Posterior vena cava (tissue), 2 donors: ENCODE results near the gene ADAP2. TPM values are rescaled to one million over a fixed set of nuclear protein-coding genes. Genes with fewer than 3 reads are reported as not detected.
"Not testable (repeated sequence)": the region's sequence is repeated elsewhere in the genome, so short reads cannot be mapped to it uniquely, and the experiment has no call there.

Experiments used
- DNase-seq: peaks from one replicate; pipeline ENCODE4 v3.0.0-alpha.2; 2020; ENCODE audit warnings: low spot score
- intact Hi-C, 2 donors: fragments of 100-400 bp; cut with DNase I; formaldehyde crosslinking; loops; one replicate each; pipeline versions ENCODE4 v1.14.1 to v1.14.2; 2022 to 2023
- total RNA-seq, 2 donors: library from RNA; stranded (reverse); fragmentation: NEBNext Ultra II Directional; extraction: Animal tissue kit (Norgen Biotek cat#: 25700); gene quantifications; one replicate each; pipeline ENCODE4 v1.2.1, GENCODE V29; 2021
- donor health status: DM: yes; HTN: yes; CAD: no.
- donor health status: DM: yes; HTN: yes; CAD: no.

ADAP2 gene
- total RNA-seq, 2 donors from 2014 or later = 18.8 to 28.1 TPM

DNA sequence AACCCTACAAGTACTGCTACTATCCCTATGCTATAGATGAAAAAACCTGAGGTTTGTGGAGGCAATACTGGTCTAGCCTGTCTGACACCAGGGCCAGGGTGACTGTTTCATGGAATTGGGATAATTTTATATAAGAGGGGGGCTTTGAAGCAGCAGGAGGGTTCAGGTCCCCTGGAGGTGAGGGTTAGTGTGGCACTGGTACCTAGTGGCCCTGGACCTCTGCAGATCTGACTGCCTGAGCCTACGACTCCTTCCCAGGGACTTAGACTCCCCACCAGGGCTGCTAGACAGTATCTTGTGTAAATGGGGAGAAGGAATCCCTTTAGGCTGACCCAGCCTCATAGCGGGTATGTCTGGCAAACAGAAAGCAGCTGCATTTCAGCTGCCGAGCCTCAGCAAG is 6.8 kb downstream of the ADAP2 start:
- intact Hi-C loops = no loop called here
- DNase-seq = no peak

DNA sequence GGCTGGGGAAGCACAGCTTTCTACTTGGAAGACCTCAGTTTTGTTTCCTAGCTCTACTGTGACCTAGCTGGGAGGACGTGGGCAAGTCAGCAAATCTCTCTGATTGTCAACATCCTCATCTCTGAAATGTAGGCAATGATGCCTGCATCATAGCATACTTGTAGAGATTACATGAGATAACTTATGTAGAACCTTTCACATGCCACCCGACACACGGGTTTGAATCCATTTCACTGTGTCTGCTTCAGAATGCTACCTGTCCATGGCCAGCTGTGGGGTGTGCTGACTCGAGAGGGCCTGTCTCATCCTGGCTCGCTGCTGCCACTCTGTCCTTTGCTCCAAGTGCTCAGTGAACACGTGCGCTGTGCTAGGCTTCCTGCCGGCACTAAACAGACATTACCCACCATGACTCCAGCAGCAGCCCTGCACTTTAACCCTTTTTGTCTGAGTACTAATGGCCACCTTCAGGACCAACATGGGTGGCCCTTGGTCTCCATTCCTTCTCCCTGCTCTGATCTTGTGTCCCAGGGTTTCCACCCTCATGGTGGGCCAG is 7.4 kb downstream of the ADAP2 start:
- intact Hi-C loops = no loop called here
- DNase-seq = no peak

DNA sequence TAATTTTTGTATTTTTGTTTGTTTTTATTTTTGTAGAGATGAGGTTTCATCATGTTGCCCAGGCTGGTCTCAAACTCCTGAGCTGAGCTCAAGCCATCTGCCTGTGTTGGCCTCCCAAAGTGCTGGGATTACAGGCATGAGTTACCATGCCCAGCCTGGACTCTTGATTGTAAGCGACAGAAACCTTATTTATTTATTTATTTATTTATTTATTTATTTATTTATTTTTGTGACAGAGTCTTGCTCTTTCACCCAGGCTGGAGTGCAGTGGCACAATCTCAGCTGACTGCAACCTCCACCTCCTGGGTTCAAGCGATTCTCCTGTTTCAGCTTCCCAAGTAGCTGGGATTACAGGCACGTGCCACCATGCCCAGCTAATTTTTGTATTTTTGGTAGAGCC is 8.1 kb downstream of the ADAP2 start:
- DNase-seq, intact Hi-C loops: not testable (repeated sequence)

DNA sequence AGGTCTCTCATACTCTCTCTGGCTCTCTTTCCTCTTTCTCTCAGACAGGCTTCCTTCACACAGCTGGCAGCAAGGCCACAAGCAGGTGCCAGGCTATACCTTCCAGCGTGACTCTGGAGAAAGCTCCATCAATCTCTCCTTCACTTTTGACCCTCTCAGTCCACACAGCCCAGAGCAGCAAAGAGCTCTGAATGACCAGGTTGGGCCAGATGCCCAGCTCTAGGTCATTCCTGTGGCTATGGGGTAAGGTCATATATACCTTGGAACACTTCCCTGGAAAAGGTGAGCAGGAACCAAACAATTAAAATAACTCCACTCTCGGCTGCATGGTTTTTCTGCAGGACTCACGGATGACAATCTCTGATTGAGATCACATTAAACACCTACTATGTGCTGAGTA is 8.8 kb downstream of the ADAP2 start:
- intact Hi-C loops = no loop called here
- DNase-seq = peak; percentile 49

DNA sequence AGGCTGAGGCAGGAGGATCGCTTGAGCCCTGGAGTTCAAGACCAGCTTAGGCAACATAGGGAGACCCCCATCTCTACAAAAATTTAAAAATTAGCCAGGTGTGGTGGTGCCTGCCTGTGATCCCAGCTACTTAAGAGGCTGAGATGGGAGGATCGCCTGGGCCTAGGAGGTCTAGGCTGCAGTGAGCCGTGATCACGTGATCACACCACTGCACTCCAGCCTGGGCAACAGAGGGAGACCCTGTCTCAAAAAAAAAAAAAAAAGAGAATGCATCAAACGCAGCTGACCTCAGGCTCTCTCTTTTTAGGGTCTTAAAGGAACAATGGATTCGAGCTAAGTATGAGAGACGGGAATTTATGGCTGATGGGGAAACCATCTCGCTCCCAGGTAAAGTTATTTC is 9.8 kb downstream of the ADAP2 start:
- peak; percentile 37 for DNase-seq
- intact Hi-C loops = not testable (repeated sequence)

DNA sequence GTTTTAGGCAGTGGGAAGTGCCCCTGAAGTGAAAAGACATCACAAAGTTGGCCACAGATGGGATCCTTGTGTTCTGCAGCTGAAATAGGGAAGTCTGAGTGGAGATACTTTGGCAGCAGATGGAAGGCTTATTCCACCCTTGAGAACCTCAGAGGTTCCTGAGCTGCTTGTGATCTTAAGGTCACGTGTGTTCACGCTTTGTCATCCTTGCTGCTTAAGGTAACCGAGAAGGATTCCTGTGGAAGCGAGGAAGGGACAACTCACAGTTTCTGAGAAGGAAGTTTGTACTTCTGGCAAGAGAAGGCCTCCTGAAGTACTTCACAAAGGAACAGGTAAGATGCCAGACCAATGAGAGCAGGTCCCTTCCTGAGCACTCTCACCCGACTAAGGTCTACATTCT is 12.2 kb downstream of the ADAP2 start:
- intact Hi-C loops = no loop called here
- peak; percentile 0 for DNase-seq

DNA sequence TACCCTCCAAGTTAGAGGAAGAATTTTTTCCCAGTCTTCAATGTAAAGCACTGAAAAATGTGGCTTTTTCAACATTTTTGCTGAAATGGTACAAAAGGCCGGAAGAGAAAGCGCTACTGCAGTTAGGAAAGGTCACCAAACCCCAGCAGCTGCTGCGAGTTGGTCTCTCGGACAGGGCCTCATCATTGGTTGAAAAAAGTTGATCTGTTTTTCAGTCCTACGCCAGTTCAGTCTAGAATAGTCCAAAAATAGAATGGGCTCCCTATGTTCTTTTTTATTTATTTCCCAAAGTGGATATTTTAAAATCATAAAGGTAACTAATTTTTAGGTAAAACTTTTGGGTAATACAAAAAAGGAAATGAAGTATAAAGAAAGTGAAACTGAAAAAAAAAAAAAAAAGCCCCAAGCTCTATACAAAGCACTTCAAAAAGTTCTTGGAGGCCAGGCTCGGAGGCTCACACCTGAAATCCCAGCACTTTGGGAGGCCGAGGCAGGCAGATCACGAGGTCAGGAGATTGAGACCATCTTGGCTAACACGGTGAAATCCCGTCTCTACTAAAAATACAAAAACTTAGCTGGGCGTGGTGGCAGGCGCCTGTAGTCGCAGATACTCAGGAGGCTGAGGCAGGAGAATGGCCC is 17.4 kb downstream of the ADAP2 start:
- peak; percentile 15 for DNase-seq
- intact Hi-C loops = loop anchor here in 1 of 2 donors (1.0 kb wide), 1 partner anchor 36 kb away; no protein-coding TSS in a partner anchor

DNA sequence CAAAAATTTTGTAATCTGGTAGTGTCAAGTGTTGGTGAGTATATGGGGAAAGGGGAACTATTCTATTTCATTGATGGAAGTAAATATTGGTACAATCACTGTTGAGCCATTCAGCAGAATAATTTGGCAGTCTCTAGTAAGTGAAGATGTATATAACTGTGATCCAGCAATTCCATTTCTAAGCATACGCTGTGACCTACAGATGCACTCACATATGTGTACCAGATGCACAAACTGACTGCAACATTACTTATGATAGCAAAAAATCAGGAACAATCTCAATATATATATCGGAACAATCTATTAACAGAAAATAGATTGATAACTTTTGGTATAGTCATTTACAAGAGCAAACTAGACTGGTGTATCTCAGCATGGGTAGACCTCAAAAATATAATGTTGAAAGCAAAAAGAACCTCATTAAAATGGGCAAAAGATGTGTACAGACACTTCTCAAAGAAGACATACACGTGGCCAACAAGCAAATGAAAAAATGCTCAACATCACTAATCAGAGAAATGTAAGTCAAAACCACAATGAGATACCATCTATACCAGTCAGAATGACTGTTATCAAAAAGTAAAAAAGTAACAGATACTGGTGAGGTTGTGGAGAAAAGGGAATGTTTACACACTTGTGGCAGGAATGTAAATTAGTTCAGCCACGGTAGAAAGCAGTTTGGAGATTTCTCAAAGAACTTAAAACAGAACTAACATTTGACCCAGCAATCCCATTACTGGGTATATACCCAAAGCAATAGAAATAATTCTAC is 20.7 kb downstream of the ADAP2 start:
- DNase-seq = no peak
- intact Hi-C loops = no loop called here

DNA sequence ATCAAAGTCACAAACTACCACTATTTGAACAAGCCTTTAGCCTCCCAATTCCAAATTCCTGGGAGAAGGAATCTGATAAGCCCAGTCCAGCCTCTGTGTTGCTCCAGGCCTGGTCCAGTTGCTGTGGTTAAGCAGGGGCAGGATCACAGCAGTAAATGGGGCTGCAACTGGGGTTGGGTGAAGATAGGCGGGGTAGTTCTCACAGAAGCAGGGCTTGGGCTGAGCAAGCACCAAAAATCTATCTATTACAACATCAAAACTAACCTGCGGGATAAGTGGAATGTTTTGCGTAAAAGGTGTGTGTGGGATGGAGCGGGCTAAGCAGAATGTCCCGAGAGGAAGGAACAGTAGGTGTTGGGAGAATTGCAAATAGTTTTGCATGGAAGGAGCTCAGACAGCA is 26.1 kb downstream of the ADAP2 start:
- intact Hi-C loops = no loop called here
- DNase-seq = no peak

DNA sequence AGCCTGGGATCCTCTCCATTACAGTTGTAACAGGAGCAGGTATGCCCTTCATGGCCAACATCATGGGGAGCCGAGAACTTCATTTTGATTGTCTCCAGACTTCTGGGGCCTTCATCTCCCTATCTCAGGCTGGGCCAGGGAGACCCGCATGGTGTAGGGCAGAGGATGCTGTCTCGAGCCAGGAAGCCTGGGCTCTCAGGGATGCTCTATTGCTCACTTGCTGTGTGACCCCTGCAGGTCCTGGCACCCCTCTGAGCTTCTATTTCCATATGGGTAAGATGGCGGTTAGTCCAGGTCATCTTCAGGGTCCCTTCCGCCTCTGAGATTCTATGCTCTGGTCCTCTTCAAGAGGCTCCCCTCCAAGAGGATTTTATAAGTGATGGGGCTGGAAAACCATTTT is 28.4 kb downstream of the ADAP2 start:
- no peak for DNase-seq
- intact Hi-C loops = no loop called here

DNA sequence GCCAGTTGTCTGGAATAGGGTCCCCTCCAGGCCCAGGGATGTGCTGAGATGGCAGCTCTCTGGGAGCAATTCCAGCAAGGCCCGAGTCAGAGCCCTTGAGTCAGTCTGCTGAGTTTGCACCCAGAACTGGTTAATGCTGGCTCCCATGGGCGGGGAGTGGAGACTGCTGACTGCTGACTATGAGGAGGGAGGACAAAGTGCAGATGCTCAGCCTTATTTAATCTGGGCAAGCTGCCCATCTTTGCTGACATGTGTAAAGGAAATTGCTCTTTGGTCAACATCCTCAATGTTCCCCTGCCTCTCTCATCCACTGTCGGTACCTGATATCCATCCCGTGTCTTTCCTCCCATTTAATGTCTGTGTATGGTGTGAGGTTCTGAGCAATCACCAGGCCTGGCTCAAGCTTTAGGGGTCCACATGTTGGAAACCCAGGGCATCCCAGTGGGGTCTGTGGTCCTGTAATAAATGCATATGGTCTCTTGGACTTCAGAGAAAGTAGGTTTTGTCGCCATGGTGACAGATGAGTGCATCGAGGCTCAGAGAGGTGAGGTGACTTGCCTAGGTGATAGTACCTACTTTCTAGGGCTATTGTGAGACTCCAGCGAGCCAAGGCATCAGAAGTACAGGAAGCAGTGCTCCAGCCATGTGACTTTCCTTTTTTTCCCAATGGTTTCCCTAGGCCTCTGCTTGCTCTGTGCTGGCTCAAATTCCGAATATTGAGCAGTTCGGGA is 29.1 kb downstream of the ADAP2 start:
- DNase-seq = peak; percentile 89
- intact Hi-C loops = no loop called here

DNA sequence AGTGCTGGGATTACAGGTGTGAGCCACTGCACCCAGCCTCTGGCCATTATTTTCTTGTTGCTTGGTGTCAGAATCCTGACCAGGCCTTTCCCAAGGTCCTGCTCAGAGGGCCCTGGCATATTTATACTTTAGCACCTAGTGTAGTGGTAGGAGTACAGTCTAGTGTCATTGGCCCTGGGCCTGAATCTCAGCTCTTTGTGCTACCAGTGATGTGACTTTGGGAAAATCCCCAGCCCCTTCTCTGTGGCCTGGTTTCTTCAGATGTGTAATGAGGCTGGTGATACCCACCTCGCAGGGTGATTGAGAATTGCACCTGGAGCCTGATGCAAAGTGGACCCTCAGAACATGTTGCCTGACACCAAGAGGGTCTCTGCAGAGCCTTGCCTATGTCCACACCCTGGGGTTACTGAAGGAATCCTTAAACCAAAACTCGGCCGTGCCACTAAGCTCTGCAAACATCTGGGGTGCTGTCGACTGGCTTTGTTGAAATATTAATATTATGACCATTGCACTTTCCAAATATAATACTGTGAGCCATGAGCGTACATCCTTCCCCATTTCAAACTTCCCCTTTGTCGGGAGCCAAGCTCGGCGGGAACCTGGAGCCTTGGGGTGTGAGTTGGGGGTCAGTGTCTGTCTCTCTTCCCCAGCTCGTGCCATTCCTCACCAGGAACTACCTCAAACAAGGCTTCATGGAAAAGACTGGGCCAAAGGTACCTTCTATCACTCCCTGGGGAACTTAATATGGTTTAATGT is 31.1 kb downstream of the ADAP2 start:
- DNase-seq = peak; percentile 80
- intact Hi-C loops = no loop called here

DNA sequence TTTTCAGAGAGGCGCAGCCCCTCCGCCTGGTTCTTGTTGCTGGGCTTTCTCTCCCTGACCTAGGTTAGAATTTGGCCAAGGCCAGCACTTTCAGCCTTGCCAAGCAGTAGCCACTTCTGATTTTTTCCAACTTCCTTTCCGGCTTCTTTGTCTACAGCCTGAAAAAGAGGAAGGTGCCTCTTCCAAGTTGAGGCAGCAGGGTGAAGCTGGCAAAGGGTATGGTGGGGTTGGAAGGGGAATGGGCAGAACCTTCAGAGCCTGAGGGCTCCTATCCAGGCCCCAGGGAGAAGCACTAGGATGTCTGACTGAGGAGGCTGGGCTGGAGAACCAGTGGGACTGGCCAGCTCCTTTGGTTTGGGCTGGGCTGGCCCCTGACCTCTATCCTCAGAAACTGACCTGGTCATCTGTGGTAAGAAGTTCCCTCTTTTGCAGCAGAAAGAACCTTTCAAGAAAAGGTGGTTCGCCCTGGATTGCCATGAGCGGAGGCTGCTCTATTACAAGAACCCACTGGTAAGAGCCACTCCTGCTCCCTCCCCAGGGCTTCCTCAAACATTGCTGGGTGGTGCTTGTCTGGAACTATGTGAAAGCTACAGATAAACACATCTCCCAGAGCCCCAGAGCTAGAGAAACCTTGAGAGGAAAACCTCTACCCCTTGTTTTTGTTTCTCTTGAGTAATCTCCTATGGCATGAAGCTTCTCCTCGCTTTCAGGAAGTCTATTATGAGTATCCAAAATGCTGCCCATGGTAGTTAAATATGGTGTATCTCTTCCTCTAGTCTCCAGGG is 32.5 kb downstream of the ADAP2 start:
- intact Hi-C loops = no loop called here
- DNase-seq = peak; percentile 49

DNA sequence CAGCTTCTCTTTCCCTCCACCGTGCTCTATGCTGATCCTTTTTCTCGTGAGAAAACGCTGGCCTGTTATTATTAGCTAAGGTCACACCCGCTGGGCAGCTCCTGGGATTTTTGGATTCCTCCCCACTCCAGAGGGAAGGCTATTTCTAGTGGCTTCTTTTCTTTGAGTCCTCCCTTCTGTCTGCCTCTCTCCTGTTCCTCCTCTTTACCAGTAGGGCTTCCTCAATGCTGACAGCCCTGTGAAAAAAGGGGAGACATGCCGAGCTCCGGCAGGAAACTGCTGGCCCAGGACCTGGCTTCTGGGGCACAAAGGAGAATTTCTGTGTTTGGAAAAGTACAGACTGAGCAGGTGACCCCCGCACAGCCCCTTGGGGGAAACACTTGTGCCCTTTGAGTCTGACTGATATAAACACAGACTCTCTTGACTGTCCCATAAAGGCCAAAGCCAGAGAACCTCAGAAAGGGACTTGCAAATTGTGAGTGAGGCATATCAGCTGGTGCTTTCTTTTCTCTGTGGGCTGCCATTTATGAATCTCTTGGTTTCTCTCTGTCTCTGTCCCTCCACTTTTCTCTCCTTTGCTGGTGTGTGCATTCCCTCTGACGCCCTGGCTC is 35.1 kb downstream of the ADAP2 start:
- DNase-seq = peak; percentile 65
- intact Hi-C loops = no loop called here

DNA sequence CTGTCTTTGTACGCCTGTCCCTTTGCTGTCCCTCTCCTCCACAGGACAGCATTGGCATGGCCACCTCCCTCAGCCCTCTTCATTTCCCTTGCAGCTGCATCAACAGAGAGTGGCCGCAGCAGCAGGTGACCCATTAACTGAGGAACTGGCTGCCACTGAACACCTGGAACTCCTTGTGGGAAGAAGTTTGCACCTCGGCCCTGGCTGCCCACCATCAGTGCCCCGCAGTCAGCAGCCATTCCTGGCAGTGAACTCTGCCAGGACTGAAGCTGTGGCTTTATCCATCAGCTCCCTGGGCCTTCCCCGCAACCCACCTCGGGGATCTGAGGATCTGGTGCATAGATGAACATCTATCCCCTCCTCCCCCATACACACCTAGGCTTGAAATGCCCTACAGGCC is 36.0 kb downstream of the ADAP2 start:
- DNase-seq = peak; percentile 68
- intact Hi-C loops = no loop called here

DNA sequence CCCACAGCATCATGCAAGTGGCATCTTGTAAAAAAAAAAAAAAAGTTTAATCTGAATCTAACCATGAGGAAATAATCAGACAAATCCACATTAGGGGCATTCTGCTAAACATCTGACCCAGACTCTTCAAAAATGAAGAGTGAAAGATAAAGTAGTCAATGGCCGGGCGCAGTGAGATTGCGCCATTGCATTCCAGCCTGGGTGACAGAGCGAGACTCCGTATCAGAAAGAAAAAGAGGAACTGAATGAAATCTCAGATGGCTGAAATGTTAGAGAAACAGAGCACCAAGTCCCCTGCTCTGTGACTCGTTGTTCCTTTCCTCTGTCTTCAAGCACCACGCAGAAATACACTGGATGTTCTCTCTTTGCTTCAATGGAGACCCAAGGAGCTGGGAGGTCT is 36.4 kb downstream of the ADAP2 start:
- DNase-seq = peak; percentile 75
- intact Hi-C loops = no loop called here

DNA sequence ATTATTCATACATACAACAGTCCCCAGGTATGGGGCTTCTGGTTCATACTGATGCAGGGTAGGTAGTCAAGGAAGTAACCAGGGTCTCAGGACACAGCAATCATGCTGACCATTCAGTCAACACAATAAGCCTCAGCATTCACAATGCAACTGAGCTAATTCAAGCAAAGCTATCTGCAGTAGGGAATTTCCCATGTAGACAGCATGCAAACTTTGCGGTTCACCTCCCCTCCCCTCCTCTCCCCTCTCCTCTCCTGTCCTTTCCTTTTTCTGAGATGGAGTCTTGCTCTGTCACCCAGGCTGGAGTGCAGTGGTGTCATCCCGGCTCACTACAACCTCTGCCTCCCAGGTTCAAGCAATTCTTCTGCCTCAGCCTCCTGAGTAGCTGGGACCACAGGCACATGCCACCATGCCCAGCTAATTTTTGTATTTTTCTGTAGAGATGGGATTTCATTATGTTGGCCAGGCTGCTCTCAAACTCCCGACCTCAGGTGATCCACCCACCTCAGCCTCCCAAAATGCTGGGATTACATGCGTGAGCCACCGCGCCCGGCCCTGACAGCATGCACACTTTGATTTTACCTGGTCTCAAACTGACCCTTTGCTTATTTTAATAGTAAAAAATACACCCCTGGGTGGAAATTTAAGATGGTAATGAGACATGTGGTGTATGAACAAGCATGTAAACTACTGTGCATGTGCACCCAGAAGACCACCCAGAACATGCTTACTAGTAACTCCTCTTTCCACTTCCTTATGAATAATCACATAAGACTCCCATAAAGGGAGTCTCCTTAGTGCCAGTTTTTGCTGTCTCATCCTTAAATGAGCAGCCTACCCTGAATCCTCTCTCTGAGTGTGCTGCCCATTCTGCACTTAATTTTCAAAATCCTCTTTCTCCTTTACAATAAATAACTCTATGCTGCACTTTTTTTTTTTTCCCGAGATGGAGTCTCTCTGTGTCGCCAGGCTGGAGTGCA is 39.8 kb downstream of the ADAP2 start:
- peak; percentile 24 for DNase-seq
- intact Hi-C loops = no loop called here
